NCI-H1694 treated with DMSO at 0.1 percent for 48 hours (cell line): ENCODE data around the gene ANKRD9.
A peak's percentile ranks its signal among the peaks of the same experiment; 100 is the strongest.
"Not testable (repeated sequence)": the region's sequence is repeated elsewhere in the genome, so short reads cannot be mapped to it uniquely, and the experiment has no call there.

Experiments used
- DNase-seq: peaks from one replicate; lab custom pipeline; 2025; lab: John Stamatoyannopoulos, UW

Gene ANKRD9

DNA sequence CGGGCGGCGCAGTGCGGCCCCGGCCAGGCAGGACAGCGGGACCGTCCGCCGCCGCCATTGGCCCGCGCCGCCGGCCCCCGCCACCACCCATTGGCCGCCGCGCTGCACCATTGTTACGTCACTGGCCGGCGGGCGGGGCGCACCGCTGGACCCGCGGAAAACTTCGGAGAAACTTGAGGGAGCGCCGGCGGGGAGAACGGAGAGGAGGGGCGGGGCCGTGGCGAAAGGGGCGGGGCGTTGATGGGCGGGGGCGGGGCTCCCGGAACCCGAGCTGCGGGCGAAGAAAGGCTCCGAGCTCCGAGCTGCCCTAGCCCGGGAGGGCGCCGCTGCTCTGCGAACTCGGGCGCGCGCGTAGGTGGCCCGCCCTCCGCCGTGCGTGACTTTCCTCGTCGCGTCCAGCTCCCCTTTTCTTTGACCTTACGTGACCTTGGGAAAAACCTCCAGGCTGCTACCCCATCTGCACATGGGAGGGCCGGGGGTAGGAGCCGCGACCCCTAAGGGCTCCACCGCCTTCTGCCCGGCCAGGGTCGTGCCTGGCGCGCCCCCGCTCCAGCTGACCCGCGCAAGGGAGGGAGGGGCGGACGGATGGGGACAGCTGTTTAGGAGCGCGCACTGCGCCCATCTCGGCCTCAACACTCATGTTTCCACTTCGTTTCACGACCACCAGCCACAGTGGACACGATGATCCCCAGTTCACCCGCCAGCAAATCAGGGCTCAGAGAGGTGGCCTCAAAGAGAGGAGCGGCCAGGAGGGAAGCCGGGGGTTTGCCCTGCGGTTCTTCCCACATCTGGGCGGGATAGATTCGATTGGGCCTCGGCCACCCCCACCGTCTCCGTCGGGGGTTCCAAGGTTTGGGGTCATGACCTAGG, at the start of gene ANKRD9:
TSS of gene ANKRD9 (minus strand) at position 31 of the 870 bp plus-strand sequence. CDS start 1,887 bp downstream, outside the sequence.
- peak; percentile 84 for DNase-seq

- DNase-seq, result no peak
Measured at GRCh38 chr14:102558556-102558955, 49.0 kb upstream of the ANKRD9 start.

- DNase-seq, result no peak
Measured at GRCh38 chr14:102557434-102558226, 48.1 kb upstream of the ANKRD9 start.

DNA sequence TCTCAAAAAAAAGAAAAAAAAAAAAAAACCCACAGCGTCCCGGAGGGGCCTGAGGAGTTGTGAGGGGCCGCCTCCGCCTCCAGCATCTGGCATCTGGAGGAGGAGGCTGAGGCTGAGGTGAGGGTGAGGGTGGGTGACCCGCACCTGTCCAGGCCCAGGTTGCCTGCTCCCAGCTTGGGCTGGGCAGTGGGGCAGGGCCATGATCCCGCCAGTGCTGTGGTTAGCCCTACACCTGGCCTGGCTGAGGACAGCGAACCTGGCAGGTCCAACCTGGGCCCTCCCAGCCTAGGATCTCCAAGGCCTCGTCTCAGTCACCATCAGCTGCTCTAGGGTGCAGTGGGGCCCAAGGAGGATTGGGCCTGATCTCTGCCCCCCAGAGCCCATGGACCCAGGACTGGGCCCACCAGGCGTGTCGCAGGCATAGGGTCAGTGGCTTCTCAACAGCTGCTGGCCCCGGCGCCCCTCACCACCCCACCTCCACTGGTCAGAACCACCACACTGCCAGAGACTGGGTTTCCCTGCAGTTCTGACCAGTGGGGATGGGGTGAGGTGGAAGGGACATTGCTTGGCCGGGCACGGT, 46.6 kb upstream of the ANKRD9 start:
- no peak for DNase-seq

GRCh38 chr14:102554821-102555819, 45.5 kb upstream of the ANKRD9 start:
- DNase-seq, result no peak

DNA sequence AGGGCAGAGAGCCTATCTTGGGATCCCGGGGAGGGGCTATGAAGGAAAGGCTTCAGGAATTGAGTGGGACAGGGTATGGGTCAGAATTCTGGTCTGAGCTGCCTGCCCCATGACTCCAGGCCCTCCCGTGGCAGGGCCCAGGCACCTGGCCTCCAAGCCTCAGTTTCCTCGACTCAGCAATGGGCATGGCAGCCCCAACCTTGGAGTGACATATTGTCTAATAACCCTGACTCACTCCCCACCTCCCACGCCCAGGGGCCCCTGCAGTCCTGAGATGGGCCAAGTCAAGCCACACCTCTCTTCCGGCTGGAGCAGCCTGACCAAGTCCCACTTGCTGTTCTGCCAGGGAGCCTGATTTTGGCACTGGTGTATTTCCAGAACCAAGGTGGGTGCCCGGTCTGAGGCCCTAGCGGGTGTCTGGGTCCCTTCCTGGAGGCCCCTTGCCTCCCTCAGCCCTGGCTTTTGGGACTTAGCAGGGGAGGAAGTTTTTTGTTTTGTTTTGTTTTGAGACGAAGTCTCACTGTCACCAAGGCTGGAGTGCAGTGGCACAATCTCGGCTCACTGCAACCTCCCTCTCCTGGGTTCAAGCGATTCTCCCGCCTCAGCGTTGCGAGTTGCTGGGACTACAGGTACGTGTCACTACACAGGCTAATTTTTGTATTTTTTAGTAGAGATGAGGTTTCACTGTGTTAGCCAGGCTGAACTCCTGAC, 42.6 kb upstream of the ANKRD9 start:
- no peak for DNase-seq

DNA sequence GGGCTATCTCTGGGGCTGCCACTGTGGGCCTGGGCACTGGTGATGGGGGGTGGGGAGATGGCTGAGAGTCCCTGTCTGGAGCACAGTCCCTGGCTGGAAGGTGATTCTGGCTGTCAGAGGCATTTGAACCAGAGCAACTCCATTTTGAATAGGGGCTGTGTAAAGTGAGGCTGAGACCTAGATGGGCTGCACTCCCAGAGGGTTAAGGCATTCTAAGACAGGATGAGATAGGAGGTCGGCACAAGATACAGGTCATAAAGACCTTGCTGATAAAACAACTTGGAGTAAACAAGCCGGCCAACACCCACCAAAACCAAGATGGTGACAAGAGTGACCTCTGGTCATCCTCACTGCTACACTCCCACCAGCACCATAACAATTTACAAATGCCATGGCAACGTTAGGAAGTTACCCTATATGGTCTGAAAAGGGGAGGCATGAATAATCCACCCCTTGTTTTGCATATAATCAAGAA, 41.4 kb upstream of the ANKRD9 start:
- not testable (repeated sequence) for DNase-seq

DNA sequence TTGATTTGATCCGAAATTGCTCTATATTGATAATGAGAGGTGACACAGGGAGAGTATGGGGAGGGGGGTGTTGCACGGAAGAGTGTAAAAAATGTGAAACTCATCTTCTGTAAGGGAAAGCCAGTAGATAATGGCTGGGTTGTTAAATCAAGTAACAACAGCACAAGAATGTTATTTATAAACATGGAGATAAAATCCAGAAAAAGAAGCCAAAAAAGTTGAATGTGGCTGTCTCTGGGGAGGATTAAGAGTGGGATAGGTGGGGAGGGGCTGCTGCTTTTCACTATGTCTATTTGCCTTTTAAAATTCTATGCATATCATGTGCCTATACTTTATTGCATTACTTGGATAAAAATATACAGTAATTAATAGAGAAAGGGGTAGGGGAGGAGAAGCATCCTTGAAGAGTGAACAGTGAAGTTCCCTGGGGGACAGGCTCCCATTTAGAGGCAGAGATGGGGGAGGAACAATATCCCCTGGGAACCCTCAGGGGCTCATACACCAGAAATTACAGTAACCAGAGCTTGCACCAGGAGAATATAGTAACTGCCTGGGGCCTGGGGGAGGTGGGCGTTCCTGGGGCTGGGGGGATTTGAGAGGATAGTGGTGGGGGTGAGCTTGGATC, 39.2 kb upstream of the ANKRD9 start:
- DNase-seq, result no peak

DNA sequence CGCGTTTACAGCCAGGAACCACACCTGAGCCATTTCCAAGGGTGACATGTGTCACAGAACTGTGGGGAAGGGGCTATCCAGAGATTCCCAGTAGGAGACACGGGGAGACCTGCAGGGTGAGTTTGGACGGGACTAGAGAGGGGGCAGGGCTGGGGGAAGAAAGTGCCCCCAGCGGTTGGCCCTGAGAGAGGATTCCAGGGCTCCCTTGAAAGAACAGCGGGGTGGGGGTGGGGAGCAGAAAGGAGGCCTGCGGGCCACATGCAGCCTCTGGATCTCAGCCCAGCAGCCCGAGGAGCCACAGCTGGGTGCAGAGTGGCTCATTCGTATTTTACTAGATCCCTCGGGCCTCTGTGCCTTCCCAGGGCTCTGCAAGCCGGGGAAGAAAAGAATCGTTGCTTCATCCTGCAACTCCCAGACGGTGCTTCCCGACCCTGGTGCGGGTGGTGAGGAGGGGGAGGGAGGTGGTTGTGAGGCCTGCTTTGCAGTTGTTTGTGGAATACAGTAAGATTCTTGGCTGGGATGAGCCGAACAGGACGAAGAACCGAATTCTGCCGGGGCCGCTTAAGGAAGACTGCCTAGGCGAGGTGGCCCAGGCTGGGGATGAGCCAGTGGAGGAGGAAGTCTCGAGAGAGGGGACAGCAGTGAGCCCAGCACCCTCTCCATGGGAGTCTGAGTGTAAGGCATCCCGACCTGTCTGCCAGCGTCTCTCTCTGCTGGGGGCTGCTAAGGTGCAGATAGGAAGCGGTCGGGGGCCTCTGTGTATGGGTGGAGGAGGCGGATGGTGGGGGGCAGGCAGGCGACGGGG, 36.1 kb upstream of the ANKRD9 start:
- peak; percentile 85 for DNase-seq

GRCh38 chr14:102544747-102545460, 35.3 kb upstream of the ANKRD9 start:
- no peak for DNase-seq

DNA sequence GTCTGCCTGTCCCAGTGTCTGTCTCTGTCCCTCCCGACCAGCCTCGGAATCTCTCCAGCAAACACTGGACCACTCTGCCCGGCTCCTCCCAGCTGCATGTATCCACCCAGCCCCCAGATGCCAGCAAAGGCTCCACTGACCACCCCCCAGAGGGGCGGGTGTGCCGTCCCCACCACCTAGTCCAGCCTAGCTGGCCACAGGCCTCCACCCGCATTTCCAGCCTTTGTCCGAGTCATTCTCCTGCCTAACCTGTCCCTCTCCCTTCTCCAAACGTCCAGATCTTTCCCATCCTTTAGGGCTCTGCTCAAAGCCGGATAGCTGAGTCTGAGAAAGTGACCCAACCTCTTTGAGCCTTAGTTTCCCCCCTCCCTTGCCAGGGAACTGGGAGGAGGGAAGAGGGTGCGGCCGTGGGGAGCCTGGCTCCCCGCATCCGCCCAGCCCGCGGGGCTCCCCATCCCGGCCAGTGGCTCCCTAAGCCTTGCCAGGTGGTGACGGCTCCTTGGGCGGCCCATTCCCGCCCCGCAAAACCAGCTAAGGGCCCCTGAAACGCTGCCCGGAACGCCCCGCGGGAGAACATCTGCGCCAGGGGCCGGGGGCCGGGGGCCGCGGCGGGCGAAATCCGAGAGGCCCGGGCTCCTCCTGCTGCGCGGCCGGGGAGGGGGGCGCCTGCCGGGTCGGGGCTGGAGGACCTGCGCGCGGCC, 34.6 kb upstream of the ANKRD9 start:
- DNase-seq, result no peak

- DNase-seq, result no peak
Measured at GRCh38 chr14:102541771-102542170, 32.2 kb upstream of the ANKRD9 start.

DNA sequence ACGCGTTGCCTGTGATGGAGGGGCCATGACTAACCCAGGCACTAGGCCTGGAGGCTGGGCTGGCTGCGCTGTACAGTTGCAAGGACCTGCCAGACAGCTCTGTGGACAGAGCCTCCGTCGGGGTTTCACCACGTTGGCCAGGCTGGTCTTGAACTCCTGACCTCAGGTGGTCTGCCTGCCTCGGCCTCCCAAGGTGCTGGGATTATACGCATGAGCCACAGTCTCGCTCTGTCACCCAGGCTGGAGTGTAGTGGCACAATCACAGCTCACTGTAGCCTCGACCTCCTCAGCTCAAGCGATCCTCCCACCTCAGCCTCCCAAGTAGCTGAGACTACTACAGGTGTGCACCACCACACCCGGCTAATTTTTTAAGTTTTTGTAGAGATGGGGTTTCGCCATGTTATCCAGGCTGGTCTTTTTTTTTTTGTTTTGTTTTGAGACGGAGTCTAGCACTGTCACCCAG, 31.5 kb upstream of the ANKRD9 start:
- not testable (repeated sequence) for DNase-seq

DNA sequence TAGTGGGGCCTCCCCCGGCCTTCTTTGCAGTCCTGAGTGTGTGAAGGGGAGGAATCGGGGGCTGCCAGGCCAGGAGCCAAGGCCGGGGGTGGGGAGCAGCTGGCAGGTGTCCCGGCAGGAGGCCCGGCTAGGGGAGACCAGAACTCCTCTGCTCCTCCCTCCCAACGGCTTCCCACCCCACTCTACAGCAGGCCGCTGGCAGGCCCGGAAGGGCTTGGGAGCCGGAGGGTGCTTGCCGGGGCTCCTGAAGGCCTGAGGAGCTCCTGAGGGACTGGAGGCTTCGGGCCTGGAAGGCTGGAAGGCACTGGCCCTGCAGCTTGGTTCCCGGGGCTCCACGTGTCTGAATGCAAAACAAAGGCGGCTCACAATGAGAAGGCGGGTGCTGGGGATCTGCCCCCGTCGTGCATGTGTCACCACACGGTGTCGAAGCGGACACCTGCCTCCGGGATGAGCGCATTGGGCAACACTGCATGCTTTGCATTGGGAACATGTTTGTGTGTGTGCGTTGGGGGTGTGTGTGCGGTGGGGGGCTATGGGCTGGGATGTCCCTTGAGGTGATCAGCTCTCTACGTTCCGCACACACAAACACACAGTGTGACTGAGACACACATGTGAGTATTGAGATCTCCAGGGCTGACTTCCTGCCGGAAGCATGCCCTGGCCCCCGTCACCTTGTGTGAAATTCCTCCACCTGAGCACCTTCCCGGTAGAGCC, 30.9 kb upstream of the ANKRD9 start:
- DNase-seq, result peak; percentile 99

GRCh38 chr14:102539544-102540314, 30.2 kb upstream of the ANKRD9 start:
- DNase-seq, result peak; percentile 99
